GM18508 (cell line): ENCODE results near the gene POLR3C.
"Not testable (repeated sequence)": the region's sequence is repeated elsewhere in the genome, so short reads cannot be mapped to it uniquely, and the experiment has no call there.

Experiments
- ATAC-seq: cut with Tn5 transposase; IDR thresholded peaks from one replicate; pipeline ENCODE4 v1.9.1; 2021; ENCODE audit warnings: moderate number of reproducible peaks; ENCODE audit not compliant: insufficient read depth, unreplicated experiment

The POLR3C gene

DNA sequence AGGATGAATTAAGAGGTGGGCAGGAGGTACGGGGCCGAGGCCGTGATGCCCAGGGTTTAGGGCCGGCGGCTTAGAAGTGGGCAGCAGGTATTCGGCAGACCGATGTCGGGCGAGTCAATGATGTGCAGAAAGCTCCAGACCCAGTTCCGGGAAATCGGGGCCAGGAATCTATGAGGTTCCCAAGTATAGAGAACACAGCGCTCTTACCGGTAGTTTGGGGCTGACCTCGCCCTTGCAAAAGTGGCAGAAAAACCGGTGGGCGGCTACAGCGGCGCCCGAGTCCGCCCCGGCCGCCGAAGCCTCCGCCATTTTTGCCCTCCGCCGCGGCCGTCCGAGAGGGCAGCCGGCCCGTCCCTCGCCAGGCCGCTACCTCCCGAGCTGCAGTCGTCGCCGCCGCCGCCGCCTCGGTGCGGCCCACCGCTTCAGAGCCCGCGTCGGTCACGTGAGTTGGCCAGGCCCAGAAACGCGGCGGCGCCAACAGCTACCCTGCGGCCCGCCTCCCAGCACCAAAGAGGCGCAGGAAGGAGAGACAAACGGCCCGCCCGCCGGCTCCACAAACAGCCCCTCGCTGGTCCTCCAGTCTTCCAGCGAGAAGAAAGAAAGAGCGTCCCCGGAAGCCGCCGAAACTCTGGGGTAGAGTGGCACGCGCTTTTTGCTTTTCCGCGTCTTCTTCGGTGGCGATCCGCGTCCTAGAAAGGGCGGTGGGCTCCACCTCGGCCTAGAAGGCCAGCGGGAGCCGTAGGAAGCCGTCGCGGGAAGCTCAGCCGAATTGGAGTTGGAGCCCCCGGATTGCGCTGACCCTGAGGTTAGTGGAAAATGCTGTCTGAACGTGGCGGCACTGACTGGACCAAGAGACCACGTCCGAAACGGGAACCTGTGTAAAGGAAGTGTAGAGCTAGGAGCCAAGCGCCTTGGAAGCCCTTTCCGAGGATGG, at the start of gene POLR3C, which contains the start of gene RNF115:
Gene POLR3C (plus strand): TSS at position 636 of the 934 bp plus-strand sequence. CDS start 1,577 bp downstream, outside the sequence.
Gene RNF115 (minus strand): TSS at position 531 of the 934 bp plus-strand sequence. CDS start 222 bp downstream, at position 309.
- no peak for ATAC-seq

- ATAC-seq: no peak
These were observed 46.4 kb upstream of the POLR3C start for GRCh38 chr1:145777357-145778145.

GRCh38 chr1:145778146-145778540, 45.9 kb upstream of the POLR3C start:
- no peak for ATAC-seq

GRCh38 chr1:145782272-145783099, 41.5 kb upstream of the POLR3C start:
- ATAC-seq: no peak

DNA sequence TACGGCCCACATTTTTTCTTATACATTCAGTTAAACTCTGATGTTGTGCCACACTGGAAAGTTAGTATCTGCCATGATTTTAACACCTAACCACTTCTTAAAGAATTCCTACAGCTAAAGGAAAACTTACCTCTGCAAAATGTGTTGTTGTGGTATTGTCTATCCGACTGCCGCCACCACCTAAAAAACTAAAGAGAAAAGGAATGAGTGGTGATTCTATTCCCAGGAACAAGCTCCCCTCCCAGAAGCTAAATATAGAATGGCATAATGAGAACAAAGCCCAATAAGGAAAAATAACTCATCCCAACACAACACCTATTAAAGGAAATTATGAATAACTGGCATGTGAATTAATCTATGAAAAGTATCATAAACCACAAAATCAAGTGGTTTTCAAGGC, 39.6 kb upstream of the POLR3C start:
- no peak for ATAC-seq

DNA sequence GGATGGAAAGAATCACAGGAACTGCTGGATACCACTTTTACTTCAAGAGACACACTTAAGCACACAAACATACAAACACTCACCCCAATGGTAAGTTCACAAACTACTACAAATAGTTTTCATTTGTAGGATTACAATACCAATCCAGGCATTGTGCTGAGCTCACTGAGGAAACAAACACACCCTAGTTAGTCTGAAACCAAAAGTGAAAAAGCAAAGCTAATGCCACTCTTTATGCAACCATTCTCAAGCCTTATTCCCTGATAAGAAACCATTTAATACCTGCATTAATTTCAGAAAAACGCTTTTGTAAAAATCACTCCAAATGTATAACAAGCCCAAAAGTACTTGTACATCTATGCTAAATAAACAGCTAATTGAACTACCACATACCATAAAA, 38.5 kb upstream of the POLR3C start:
- ATAC-seq: no peak

GRCh38 chr1:145786271-145786670, 37.7 kb upstream of the POLR3C start:
- ATAC-seq: no peak

GRCh38 chr1:145788580-145788979, 35.4 kb upstream of the POLR3C start:
- ATAC-seq: no peak

DNA sequence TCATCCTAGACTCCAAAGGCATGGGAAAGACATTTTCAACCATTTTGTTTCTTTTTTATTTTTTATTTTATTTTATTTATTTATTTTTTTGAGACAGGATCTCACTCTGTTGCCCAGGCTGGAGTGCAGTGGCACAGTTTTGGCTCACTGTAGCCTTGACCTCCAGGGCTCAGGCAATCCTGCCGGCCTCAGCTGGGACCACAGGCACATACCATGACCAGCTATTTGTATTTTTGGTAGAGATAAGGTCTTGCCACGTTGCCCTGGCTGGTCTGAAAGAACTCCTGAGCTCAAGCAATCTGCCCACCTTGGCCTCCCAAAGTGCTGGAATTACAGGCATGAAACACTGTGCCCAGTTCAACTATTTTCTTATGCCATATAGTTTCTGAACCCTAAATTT, 32.1 kb upstream of the POLR3C start:
- ATAC-seq: not testable (repeated sequence)

GRCh38 chr1:145792484-145792883, 31.5 kb upstream of the POLR3C start:
- ATAC-seq: no peak

- no peak for ATAC-seq
These were observed 28.6 kb upstream of the POLR3C start for GRCh38 chr1:145795257-145795881.

- ATAC-seq: no peak
These were observed 27.2 kb upstream of the POLR3C start for GRCh38 chr1:145796753-145797152.

DNA sequence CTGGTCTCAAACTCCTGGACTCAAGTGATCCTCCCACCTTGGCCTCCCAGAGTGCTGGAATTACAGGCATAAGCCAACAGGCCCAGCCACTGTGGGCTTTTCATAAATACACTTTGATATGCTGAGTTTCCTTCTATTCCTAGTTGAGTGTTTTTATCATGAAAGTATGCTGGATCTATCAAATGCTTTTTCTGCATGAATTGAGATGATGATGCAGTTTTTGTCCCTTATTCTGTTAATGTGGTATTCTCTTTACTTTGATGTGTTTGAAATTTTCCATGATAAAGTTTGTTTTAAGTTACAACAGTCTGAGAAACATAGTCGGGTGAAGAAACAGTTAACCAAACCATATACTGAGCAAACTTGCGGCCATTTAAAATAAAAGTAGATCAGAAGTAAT, 24.2 kb upstream of the POLR3C start:
- ATAC-seq: no peak

DNA sequence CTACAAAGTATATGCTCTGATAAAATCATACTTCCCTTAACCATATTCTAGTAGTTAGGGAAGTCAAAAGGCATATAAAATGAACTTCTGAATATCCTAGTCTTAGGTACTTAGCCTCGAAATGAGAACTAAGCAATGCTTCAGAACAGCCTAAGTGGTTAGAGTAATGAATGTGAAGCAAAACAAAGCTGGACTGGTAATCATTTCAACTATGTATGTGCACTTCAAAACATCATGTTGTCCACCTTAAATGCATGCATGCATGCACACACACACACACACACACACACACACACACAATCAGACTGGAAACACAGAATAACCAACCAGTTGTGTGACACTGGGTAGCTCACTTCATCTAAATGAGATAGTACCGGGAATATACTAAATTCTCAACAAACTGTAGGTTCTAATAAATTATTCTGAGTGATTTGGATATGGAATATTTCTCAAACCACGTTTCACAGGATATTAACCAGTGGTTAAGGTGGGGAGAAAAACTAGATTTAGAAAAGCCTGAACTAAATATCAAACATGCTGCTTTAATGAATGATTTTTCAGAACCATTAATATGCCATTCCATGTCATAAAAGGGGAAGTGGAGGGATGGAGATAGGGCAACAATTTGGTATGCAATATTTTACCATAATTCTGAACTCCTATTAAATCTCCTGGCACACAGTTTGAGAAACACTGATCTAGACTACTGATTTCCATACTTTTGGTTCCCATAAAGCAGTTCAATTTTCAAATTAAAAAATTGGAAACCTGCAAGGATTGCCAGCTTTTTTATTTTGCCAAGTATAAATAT, 19.6 kb upstream of the POLR3C start:
- ATAC-seq: no peak

GRCh38 chr1:145805057-145805456, 18.9 kb upstream of the POLR3C start:
- no peak for ATAC-seq

- ATAC-seq: no peak
These were observed 17.6 kb upstream of the POLR3C start for GRCh38 chr1:145806408-145806807.

- no peak for ATAC-seq
These were observed 17.2 kb upstream of the POLR3C start for GRCh38 chr1:145806844-145807243.

- ATAC-seq: not testable (repeated sequence)
These were observed 10.8 kb upstream of the POLR3C start for GRCh38 chr1:145812977-145813810.
